SHP77 (cell line): ENCODE results near the gene MTFR1L.

Source experiments
- DNase-seq, 2 experiments: peaks; one replicate each; lab custom pipeline; 2025; lab: John Stamatoyannopoulos, UW

Gene MTFR1L

GRCh38 chr1:25790472-25790871 is 29.3 kb upstream of the MTFR1L start:
- DNase-seq: no peak

- no peak for DNase-seq
Observed at GRCh38 chr1:25792115-25792514, 27.6 kb upstream of the MTFR1L start.

DNA sequence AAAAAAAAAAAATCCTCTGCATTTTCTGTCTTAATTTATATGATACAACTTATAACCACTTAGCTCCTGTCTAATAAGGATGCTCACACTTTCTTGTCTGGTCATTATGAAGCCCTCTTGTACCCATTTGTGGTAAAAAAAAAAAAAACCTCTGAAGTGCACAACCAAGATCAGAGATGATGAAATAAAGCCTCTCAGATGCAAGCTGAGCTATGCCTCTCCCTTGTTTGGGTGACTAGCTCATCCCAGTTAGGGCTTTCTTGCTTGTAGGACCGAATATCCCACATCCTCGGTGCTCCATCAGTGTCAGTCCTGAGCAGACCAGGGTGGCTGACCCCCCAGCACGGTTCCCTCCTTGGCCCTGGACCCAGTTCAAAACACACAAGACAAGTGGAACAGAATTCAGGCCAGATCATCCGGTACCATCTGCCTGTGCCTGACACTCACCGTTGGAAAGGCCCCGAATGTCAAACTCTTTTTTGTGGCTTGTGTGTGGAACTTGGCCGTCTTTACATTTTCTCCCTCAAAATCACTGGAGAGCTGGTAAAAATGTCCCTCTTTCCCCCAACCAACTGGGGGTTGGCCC is 26.1 kb upstream of the MTFR1L start:
- no peak for DNase-seq

- no peak for DNase-seq
Observed at GRCh38 chr1:25794325-25794724, 25.4 kb upstream of the MTFR1L start.

GRCh38 chr1:25795211-25795610 is 24.5 kb upstream of the MTFR1L start:
- DNase-seq: no peak

GRCh38 chr1:25795946-25796810 is 23.6 kb upstream of the MTFR1L start:
- peak; percentile 63 to 70 for DNase-seq

DNA sequence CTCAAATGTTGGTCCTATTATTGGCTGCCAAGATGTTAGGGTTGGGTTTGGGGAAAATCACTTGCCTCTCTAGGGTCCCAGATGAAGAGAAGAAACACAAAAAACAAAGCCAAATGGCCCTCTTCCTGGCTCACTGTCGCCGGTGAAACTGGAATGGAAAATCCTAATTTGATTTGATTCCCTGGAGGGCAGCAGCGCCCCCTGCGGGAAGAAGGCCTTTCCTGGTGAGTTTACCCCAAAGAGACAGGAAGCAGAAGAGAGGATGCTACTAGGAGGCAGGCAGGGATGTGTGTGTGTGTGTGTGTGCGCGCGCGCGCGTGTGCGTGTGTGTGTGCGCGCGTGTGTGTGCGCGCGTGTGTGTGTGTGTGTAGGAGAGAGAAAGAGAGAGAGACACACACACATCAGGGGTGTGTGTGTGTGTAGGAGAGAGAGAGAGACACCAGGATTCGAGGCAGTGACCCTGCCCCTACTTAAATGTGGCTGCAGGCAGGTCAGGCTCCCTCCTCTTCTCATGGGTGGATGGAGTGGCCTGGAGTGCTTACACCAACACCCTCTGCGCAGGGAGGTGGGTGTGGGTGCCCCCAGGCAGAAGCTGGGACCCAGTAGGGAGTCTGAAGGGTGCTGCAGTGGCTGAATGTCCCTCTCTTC is 22.8 kb upstream of the MTFR1L start:
- peak; percentile 82 to 87 for DNase-seq

- DNase-seq: no peak
Observed at GRCh38 chr1:25797939-25798338, 21.8 kb upstream of the MTFR1L start.

DNA sequence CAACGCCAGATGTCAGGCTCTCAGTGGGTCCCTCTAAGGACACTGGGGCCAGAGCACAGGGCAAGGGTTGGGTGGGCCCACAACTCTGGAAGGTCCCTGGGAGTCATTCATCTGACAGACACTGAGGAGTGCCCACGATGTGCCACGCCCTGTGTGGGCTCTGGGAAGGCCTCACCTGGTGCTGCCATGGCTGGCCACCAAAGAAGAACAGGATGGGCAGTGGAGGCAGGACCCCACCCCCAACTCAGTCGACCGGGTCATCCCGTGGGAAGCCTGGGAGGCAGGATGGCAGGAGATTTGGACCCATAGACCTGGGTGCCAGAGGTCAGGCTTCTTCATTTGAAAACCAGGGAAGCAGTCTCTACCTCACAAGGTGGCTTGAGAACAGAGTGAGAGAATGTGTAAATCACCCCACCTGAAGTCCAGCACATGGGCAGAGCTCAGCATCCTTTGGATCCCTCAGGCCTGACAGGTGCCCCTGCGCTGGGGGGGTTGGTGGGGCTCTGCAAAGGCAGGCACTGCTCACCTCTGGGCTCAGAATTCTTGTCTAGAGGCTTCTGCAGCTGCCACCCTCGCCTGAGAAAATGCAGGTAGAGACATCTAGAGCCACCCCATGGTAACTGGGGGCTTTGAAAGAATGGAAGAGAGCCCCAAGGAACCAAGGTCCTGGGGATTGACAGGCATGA is 20.9 kb upstream of the MTFR1L start:
- DNase-seq: no peak

GRCh38 chr1:25799352-25799934 is 20.3 kb upstream of the MTFR1L start:
- no peak for DNase-seq

- DNase-seq: peak; percentile 20 to 63
Observed at GRCh38 chr1:25799935-25800702, 19.6 kb upstream of the MTFR1L start, which contains the start of gene SELENON. SELENON (plus strand) TSS chr1:25800193; CDS start chr1:25800231, 38 bp downstream.

DNA sequence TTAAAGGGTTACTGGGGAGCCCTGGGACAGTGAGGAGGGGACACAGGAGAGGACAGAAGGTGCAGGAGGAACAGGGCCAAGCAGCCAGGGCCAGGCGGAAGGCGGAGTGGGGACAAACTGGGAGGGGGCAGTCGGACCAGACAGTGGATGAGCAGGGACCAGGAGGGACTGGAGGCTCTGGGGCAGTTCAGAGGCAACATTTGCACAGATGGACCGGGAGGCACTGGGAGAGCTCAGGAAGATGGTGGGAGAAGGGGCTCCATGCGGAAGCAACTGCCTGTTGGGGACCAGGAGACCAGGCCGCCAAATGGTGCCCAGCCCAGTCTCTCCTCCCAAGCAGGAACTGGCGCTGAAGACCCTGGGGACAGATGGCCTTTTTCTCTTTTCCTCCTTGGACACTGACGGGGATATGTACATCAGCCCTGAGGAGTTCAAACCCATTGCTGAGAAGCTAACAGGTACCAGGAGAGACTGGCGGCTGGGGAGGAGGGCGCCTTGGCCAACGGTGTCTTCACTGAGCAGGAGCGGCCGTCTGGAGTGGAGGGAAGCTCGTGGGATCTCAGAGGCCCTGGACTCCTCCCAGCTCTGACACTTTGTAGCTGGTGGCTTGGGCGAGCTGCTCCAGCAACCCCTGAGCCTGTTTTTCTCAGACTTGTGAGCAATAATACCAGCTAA is 18.9 kb upstream of the MTFR1L start:
- DNase-seq: no peak

DNA sequence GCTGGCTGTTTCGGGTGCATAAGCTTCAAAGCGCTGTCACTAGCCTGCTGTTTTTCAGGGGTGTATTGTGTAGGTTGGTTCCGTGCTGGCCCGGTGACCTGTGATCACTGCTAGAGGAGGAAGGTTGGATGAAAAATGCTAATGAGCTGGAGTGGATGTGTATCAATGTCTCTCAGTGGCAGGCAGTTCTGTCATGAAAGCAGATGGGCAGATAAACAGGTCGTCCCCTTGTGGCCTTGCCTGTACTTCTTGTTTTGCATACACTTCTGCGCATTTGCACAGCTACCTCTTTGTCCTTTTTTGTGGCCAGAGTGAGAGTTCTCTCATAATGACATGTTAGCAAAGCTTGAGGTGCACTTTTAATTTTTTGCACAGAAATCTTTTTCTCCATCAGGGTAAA is 16.8 kb upstream of the MTFR1L start:
- DNase-seq: no peak

- no peak for DNase-seq
Observed at GRCh38 chr1:25803368-25803767, 16.4 kb upstream of the MTFR1L start.

- no peak for DNase-seq
Observed at GRCh38 chr1:25804244-25804963, 15.3 kb upstream of the MTFR1L start.

GRCh38 chr1:25804964-25805862 is 14.5 kb upstream of the MTFR1L start:
- DNase-seq: no peak

DNA sequence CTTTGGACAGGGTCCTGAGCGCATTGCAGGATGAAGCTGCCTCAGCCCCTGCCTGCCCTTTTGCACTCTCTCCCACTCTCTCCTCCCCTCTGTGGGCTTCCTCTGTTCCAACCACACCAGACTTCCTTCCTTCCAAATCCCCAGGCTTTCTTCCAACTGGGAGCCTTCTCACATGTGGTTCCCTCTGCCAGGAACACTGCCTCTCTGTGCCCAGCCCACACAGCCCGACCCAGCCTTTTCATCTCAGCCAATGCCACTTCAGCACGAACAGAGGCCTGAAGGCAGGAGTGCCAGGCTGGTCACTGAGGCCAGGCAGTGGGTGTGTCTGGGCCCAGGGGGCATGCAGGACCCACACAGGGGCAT is 13.9 kb upstream of the MTFR1L start:
- DNase-seq: no peak

DNA sequence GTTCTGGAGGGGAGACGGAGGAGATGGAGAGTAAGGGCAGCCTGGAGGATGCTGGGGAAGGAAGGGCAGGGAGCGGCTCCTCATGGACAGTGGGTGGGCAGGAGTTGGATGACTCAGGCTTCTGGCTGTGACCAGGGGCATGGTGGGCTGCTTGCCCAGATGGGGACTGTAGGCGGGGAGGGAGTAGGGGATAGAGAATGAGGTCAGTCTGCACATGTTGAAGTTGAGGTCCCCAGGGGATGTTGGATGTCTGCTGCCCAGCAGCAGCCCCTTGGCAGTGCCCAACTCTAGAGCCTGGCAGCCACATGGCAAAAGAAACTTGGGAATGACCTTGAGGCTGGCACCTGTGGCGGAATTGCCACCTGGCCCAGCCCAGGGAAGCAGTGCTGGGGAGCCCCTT is 13.3 kb upstream of the MTFR1L start:
- DNase-seq: no peak
